ENCODE measurements around the gene GPC6. TPM values are rescaled to one million over a fixed set of nuclear protein-coding genes. Genes with fewer than 3 reads are reported as not detected.
A peak's percentile ranks its signal among the peaks of the same experiment; 100 is the strongest.

The GPC6 gene
- total RNA-seq, 1 donor from 2014 or later = 5.5 TPM

DNA sequence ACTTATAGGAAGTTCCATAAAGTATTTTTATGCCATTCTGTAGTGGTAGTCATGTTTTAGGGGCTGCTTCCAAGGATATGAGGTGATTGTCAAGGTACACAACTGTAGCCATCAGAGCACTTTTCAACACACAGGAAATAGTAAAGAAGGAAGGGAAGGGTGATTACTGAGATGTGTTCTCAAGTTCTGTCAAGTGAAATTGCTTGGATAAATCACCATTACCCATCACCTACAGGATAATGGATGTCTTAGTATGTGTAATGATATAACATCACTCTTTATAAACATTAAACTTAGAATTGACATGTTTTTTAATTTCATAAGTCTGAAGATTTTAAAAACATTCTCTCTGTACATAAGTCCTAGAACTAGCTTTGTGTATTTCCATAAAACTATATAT is 765.0 kb downstream of the GPC6 start:
- FAIRE-seq = no peak
- no peak for DNase-seq (ENCODE audit: low read depth)
- Histone ChIP-seq H3K27me3 (ENCODE audit: control insufficient read depth, insufficient read depth, low read length) (no peaks in the 10 kb centered on the region), H3K36me3 (ENCODE audit: control insufficient read depth, insufficient read depth, low read length) (no peaks in the 10 kb centered on the region), H3K4me3 (ENCODE audit: low read depth, low read length) (no peak overlapping the region)
- TF ChIP-seq, protein P1, sequence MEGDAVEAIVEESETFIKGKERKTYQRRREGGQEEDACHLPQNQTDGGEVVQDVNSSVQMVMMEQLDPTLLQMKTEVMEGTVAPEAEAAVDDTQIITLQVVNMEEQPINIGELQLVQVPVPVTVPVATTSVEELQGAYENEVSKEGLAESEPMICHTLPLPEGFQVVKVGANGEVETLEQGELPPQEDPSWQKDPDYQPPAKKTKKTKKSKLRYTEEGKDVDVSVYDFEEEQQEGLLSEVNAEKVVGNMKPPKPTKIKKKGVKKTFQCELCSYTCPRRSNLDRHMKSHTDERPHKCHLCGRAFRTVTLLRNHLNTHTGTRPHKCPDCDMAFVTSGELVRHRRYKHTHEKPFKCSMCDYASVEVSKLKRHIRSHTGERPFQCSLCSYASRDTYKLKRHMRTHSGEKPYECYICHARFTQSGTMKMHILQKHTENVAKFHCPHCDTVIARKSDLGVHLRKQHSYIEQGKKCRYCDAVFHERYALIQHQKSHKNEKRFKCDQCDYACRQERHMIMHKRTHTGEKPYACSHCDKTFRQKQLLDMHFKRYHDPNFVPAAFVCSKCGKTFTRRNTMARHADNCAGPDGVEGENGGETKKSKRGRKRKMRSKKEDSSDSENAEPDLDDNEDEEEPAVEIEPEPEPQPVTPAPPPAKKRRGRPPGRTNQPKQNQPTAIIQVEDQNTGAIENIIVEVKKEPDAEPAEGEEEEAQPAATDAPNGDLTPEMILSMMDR (IDR thresholded peaks at IDR 0.05; ENCODE audit: insufficient read depth, low read length, severe bottlenecking) = no peak

DNA sequence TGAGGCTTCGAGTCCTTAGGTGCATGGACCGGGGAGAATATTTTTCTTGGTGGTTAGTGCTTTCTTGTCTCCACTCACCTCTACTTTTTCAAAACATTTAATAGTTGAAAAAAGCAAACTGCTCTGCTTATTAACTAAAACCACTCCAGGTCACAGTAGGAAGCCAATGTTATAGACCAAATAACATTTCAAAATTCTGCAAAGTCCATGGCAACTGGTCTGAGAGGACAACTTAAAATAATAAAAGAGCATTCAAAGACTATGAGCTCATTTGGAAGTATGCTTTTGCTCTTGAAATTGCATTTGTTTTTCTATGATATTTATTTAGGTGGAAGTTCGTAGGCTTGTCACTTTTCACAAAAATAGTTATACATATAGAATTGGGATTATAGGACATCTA is 769.9 kb downstream of the GPC6 start:
- FAIRE-seq = no peak
- DNase-seq (ENCODE audit: low read depth) = no peak
- TF ChIP-seq, protein P1 (IDR thresholded peaks at IDR 0.05; ENCODE audit: insufficient read depth, low read length, severe bottlenecking) = no peak

DNA sequence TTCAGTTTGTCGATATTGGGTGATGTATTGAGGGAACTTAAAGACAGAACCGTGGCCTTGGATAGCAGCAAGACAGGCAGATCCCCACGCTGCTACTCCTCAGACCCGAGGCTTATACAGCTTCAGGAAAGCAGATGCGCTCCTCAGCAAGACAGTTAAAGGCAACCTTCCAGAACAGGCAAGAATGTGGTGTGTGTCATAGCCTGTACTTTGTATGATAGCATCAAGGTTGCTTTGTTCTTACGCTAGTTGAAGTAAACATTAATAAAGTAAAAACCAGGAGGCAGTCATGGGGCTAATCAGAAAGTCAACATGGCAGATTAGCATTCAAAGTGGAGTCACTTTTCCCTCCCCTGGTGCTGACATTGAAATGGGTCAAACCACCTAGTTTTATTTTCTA is 779.7 kb downstream of the GPC6 start:
- Histone ChIP-seq H3K27me3 (ENCODE audit: control insufficient read depth, insufficient read depth, low read length) (no peaks in the 10 kb centered on the region), H3K4me3 (ENCODE audit: low read depth, low read length) (no peak overlapping the region), H3K36me3 (ENCODE audit: control insufficient read depth, insufficient read depth, low read length) (no peaks in the 10 kb centered on the region)
- DNase-seq (ENCODE audit: low read depth) = no peak
- no peak for FAIRE-seq
- TF ChIP-seq, protein P1 (IDR thresholded peaks at IDR 0.05; ENCODE audit: insufficient read depth, low read length, severe bottlenecking) = no peak

More for the DNA sequence above, 769.9 kb downstream of the GPC6 start:
- H3K4me3 ChIP-seq (ENCODE audit: low read depth, low read length) = no peak overlapping the region
- no peaks in the 10 kb centered on the region for H3K27me3 ChIP-seq (ENCODE audit: control insufficient read depth, insufficient read depth, low read length)
- H3K36me3 ChIP-seq (ENCODE audit: control insufficient read depth, insufficient read depth, low read length) = no peaks in the 10 kb centered on the region

DNA sequence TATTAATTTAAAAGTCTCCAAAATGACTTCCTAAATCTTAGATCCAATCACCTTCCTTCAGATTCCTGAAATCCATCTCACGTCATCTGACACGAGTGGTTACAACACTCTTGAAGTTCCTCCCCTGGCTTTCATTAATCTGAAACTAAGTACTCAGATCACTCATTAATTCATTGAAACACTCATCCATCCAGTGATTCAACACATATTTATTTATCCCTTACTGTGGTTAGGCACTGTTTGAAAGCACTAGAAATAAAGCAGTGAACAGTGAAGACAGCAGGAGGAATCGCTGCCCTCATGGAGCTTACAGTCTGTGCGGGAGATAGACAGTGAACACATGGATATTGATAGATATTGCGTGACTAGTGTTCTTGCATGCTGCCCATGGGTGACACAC is 780.5 kb downstream of the GPC6 start:
- DNase-seq (ENCODE audit: low read depth) = no peak
- H3K36me3 ChIP-seq (ENCODE audit: control insufficient read depth, insufficient read depth, low read length) = no peaks in the 10 kb centered on the region
- no peak for FAIRE-seq

DNA sequence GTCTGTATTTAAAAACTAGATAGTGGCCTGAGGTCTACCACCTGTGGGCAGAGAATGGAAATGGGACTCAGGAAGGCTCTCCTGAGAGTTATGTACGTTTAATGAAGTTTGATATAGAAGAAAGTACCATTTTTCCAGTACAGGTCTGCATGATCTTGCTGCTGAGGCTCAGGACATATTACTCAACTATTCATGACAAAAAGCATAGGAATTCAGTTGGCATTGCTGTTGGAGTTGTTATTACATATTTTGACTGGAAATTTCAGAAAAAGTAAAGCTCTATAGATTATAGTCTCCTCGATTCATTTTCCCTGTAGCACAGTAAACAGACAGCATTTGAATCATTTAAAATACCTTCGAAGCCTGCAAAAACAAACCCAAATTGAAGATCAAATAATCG is 783.1 kb downstream of the GPC6 start:
- TF ChIP-seq, protein P1 (IDR thresholded peaks at IDR 0.05; ENCODE audit: insufficient read depth, low read length, severe bottlenecking) = no peak
- H3K36me3 ChIP-seq (ENCODE audit: control insufficient read depth, insufficient read depth, low read length) = no peaks in the 10 kb centered on the region
- DNase-seq (ENCODE audit: low read depth) = peak; percentile 5

More for the DNA sequence above, 780.5 kb downstream of the GPC6 start:
- no peaks in the 10 kb centered on the region for H3K27me3 ChIP-seq (ENCODE audit: control insufficient read depth, insufficient read depth, low read length)
- TF ChIP-seq, protein P1 (IDR thresholded peaks at IDR 0.05; ENCODE audit: insufficient read depth, low read length, severe bottlenecking) = no peak
- no peak overlapping the region for H3K4me3 ChIP-seq (ENCODE audit: low read depth, low read length)

DNA sequence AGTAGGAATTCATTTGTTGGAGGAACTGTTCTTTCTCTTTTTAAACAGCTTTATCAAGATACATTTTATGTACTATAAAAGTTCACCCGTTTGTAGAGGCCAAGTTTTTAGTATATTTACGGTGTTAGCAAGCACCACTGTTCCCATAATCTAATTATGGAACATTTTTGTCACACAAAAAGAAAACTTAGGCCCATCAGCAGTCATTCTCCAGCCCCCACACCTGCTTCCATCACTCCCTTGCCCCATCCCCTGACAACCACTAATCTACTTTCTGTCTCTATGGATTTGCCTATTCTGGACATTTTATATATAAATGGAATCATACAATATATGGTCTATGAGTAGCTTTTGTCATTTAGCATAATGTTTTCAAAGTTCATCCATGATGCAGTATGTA is 787.9 kb downstream of the GPC6 start:
- DNase-seq (ENCODE audit: low read depth) (no peak), FAIRE-seq (no peak)
- Histone ChIP-seq H3K4me3 (ENCODE audit: low read depth, low read length) (no peak overlapping the region), H3K27me3 (ENCODE audit: control insufficient read depth, insufficient read depth, low read length) (no peaks in the 10 kb centered on the region), H3K36me3 (ENCODE audit: control insufficient read depth, insufficient read depth, low read length) (no peaks in the 10 kb centered on the region)
- TF ChIP-seq, protein P1 (IDR thresholded peaks at IDR 0.05; ENCODE audit: insufficient read depth, low read length, severe bottlenecking) = no peak

More for the DNA sequence above, 783.1 kb downstream of the GPC6 start:
- Histone ChIP-seq H3K4me3 (ENCODE audit: low read depth, low read length) (no peak overlapping the region), H3K27me3 (ENCODE audit: control insufficient read depth, insufficient read depth, low read length) (no peaks in the 10 kb centered on the region)
- no peak for FAIRE-seq
